H54 (cell line): ENCODE measurements around the gene VPS35.

ENCODE experiments used
- DNase-seq: peaks from one replicate; pipeline ENCODE4 v3.0.0; 2011; ENCODE audit warnings: low spot score, mixed read lengths; ENCODE audit not compliant: insufficient read length
- FAIRE-seq: peaks from 3 replicates; lab custom pipeline; 2011; peaks lifted over from hg19 to GRCh38; lab: Jason Lieb, UNC
- POLR2A ChIP-seq: IDR thresholded peaks from 2 replicates; pipeline ENCODE4 v1.6.1; 2011; ENCODE audit warnings: low read depth, mild to moderate bottlenecking, low read length

Gene VPS35

GRCh38 chr16:46621934-46622676 lies 66.9 kb downstream of the VPS35 start:
- TF ChIP-seq POLR2A: no peak
- DNase-seq (no peak), FAIRE-seq (no peak)

- FAIRE-seq (no peak), DNase-seq (peak; percentile 93)
- TF ChIP-seq POLR2A: peak; percentile 84
Observed at GRCh38 chr16:46621006-46621933, 67.7 kb downstream of the VPS35 start, which contains the start of gene SHCBP1. TSS of gene SHCBP1 (minus strand) at chr16:46621379. CDS start at chr16:46621359, 20 bp downstream.

- DNase-seq: peak; percentile 25
- FAIRE-seq: no peak
- TF ChIP-seq POLR2A: no peak
Observed at GRCh38 chr16:46620266-46621005, 68.5 kb downstream of the VPS35 start.

GRCh38 chr16:46618516-46618915 lies 70.5 kb downstream of the VPS35 start:
- FAIRE-seq: no peak
- no peak for DNase-seq
- TF ChIP-seq POLR2A: no peak

- no peak for DNase-seq
- no peak for FAIRE-seq
- no peak for TF ChIP-seq POLR2A
Observed at GRCh38 chr16:46614006-46614405, 75.0 kb downstream of the VPS35 start.

- TF ChIP-seq POLR2A: no peak
- no peak for FAIRE-seq
- no peak for DNase-seq
Observed at GRCh38 chr16:46613352-46613751, 75.6 kb downstream of the VPS35 start.

GRCh38 chr16:46612121-46612520 lies 76.9 kb downstream of the VPS35 start:
- DNase-seq: no peak
- no peak for FAIRE-seq
- no peak for TF ChIP-seq POLR2A

GRCh38 chr16:46607529-46607928 lies 81.4 kb downstream of the VPS35 start:
- no peak for TF ChIP-seq POLR2A
- DNase-seq: no peak
- no peak for FAIRE-seq

- no peak for DNase-seq
- FAIRE-seq: no peak
- no peak for TF ChIP-seq POLR2A
Observed at GRCh38 chr16:46606231-46606630, 82.7 kb downstream of the VPS35 start.
